GM12892 (cell line): Measurements from ENCODE around the gene TEX13D.
"Not testable (repeated sequence)": the region's sequence is repeated elsewhere in the genome, so short reads cannot be mapped to it uniquely, and the experiment has no call there.

Source experiments
- POLR2A ChIP-seq: IDR thresholded peaks from 2 replicates; pipeline ENCODE4 v1.6.1; 2011; ENCODE audit warnings: low read depth, low read length, control low read depth
- POLR2AphosphoS5 ChIP-seq: IDR thresholded peaks from 2 replicates; pipeline ENCODE4 v1.6.1; 2011; ENCODE audit warnings: low read depth, low read length, control low read depth
- TAF1 ChIP-seq: IDR thresholded peaks from 2 replicates; pipeline ENCODE4 v1.6.1; 2011; ENCODE audit warnings: low read depth, mild to moderate bottlenecking, control low read depth, low read length, borderline replicate concordance

DNA sequence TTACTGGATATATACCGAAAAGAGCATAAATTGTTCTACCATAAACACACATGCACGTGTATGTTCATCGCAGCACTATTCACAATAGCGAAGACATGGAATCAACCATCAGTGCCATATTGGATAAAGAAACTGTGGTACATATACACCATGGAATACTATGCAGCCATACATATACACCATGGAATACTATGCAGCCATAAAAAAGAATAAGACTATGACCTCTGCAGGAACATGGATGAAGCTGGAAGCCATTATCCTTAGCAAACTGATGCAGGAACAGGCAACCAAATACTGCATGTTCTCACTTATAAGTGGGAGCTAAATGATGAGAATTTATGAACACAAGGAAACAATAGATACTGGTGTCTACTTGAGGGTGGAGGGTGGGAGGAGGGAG is 33.1 kb upstream of the TEX13D start:
- not testable (repeated sequence) for TF ChIP-seq POLR2A, TAF1, POLR2AphosphoS5
